K562 (cell line): ENCODE measurements around the gene CTNNB1. TPM values are rescaled to one million over a fixed set of nuclear protein-coding genes. Genes with fewer than 3 reads are reported as not detected.

ENCODE experiments used
- COPS2 ChIP-seq: fragments of 450-650 bp; conservative IDR thresholded peaks from 2 replicates; pipeline ENCODE4 v1.6.1; 2016; ENCODE audit warnings: mild to moderate bottlenecking, moderate library complexity
- KAT7 ChIP-seq: sonication (generic); formaldehyde crosslinking; IDR thresholded peaks from 2 replicates; pipeline ENCODE4 v1.8.0; 2022; ENCODE audit warnings: missing genetic modification reagents, mild to moderate bottlenecking, borderline replicate concordance
- NEUROD1 ChIP-seq: fragments of 150-350 bp; IDR thresholded peaks from 2 replicates; pipeline ENCODE4 v1.6.1; 2014; ENCODE audit warnings: borderline replicate concordance, low read length, low read depth; ENCODE audit not compliant: partially characterized antibody
- NR2C2 ChIP-seq, 2 experiments: fragments of 200-800 bp in 1 of 2; sonication (Bioruptor generic) in 1 of 2; sonication (generic) in 1 of 2; formaldehyde crosslinking in 1 of 2; IDR thresholded peaks; 2 replicates each; pipeline versions ENCODE4 v1.6.1 to v1.8.0; 2016 to 2022; ENCODE audit warnings: mild to moderate bottlenecking in 1 of 2, missing compliant biosample characterization in 1 of 2, missing genetic modification characterization in 1 of 2, missing genetic modification reagents in 1 of 2
- PML ChIP-seq: IDR thresholded peaks from 2 replicates; pipeline ENCODE4 v1.6.1; 2012; ENCODE audit warnings: low read length, inconsistent platforms
- SP2 ChIP-seq: IDR thresholded peaks from 2 replicates; pipeline ENCODE4 v1.6.1; 2011; ENCODE audit warnings: mild to moderate bottlenecking, low read depth, low read length, moderate library complexity; ENCODE audit not compliant: poor library complexity, severe bottlenecking; ENCODE audit errors: extremely low read depth
- ZNF133 ChIP-seq: fragments of 250-450 bp; sonication (Bioruptor Pico); IDR thresholded peaks from 2 replicates; pipeline ENCODE4 v1.4.0; 2020; ENCODE audit warnings: mild to moderate bottlenecking
- ZNF175 ChIP-seq: fragments of 200-800 bp; sonication (Bioruptor generic); IDR thresholded peaks from 2 replicates; pipeline ENCODE4 v1.6.1; 2016; ENCODE audit warnings: low read depth, mild to moderate bottlenecking, missing genetic modification characterization, missing compliant biosample characterization
- ZNF316 ChIP-seq: fragments of 450-650 bp; IDR thresholded peaks from 2 replicates; pipeline ENCODE4 v1.6.1; 2016
- ZNF668 ChIP-seq: fragments of 250-450 bp; sonication (Bioruptor Pico); IDR thresholded peaks from 2 replicates; pipeline ENCODE4 v1.8.0; 2022; ENCODE audit warnings: mild to moderate bottlenecking, inconsistent platforms
- ZNF778 ChIP-seq: fragments of 450-650 bp; formaldehyde crosslinking; IDR thresholded peaks from 2 replicates; pipeline ENCODE4 v1.4.0; 2020; ENCODE audit warnings: mild to moderate bottlenecking, moderate library complexity
- polyA plus RNA-seq, 8 experiments: library from polyadenylated mRNA; depleted of rRNA in 4 of 8; stranded (reverse) in 5 of 8; unstranded in 3 of 8; fragments of >200 nt; fragmentation: Nextera tagmentation in 2 of 8; fragmentation: Illumina TruSeq in 1 of 8; extraction: Ambion mirVana in 2 of 8; extraction: Trizol in 1 of 8; gene quantifications; 2 replicates each; pipeline versions ENCODE4 v1.2.1 to v1.2.3, GENCODE V29; 2011 to 2014; ENCODE audit warnings: inconsistent platforms in 1 of 8, missing spikeins in 1 of 8
- total RNA-seq, 7 experiments: library from RNA; depleted of rRNA in 6 of 7; stranded (reverse); fragments of >200 nt in 6 of 7; fragmentation: Illumina TruSeq in 2 of 7; extraction: Trizol in 2 of 7; gene quantifications; 2 replicates each; pipeline versions ENCODE4 v1.2.1 to v1.2.3, GENCODE V29; 2011 to 2021; ENCODE audit warnings: low replicate concordance in 1 of 7
- TF ChIP-seq, protein P1 (sequence below): fragments of 250-450 bp; sonication (Bioruptor Pico); IDR thresholded peaks from 2 replicates; pipeline ENCODE4 v1.8.0; 2021; ENCODE audit warnings: moderate library complexity, mild to moderate bottlenecking, inconsistent platforms
- TF ChIP-seq, protein P2 (sequence below): sonication (generic); formaldehyde crosslinking; IDR thresholded peaks from 2 replicates; pipeline ENCODE4 v1.8.1; 2023; ENCODE audit warnings: missing genetic modification reagents, mild to moderate bottlenecking, borderline replicate concordance
- TF ChIP-seq, protein P3 (sequence below): fragments of 450-650 bp; IDR thresholded peaks from 2 replicates; pipeline ENCODE4 v1.6.1; 2016; ENCODE audit warnings: low read depth

Gene CTNNB1
- total and polyA plus RNA-seq, 9 of the 15 experiments (the other 6 are each of a cell fraction or from before 2014, with no cell fraction given), result 44.3 to 193 (median 154) TPM

DNA sequence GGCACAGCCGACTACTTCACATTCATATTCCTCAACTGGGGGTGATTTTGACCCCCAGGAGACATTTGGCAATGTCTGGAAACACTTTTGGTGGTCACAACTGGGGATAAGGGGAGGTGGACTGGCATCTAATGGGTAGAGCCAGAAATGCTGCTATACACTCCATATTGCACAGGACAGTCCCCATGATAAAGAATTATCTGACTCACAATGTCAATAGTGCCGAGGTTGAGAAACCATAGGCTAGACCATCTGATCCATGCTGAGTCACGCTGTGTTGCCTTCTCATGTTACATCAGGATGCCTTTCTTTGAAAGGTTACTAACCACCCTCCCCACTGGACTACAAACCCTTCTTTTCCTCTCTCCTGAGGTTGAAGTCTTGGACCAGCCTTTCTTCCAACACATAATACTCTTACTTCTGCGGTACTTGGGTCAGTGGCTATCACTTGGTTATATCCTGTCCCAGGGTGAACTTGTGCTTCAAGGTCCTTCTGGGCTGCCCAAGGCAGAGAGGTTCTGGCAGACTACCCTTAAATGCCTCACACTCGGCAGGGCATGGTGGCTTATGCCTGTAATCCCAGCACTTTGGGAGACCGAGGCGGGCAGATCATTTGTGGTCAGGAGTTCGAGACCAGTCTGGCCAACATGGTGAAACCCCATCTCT is 68.8 kb downstream of the CTNNB1 start (continued):
- TF ChIP-seq, protein P1, sequence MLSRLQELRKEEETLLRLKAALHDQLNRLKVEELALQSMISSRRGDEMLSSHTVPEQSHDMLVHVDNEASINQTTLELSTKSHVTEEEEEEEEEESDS (CRISPR knock-in tag), result no peak
- TF ChIP-seq, protein P2, sequence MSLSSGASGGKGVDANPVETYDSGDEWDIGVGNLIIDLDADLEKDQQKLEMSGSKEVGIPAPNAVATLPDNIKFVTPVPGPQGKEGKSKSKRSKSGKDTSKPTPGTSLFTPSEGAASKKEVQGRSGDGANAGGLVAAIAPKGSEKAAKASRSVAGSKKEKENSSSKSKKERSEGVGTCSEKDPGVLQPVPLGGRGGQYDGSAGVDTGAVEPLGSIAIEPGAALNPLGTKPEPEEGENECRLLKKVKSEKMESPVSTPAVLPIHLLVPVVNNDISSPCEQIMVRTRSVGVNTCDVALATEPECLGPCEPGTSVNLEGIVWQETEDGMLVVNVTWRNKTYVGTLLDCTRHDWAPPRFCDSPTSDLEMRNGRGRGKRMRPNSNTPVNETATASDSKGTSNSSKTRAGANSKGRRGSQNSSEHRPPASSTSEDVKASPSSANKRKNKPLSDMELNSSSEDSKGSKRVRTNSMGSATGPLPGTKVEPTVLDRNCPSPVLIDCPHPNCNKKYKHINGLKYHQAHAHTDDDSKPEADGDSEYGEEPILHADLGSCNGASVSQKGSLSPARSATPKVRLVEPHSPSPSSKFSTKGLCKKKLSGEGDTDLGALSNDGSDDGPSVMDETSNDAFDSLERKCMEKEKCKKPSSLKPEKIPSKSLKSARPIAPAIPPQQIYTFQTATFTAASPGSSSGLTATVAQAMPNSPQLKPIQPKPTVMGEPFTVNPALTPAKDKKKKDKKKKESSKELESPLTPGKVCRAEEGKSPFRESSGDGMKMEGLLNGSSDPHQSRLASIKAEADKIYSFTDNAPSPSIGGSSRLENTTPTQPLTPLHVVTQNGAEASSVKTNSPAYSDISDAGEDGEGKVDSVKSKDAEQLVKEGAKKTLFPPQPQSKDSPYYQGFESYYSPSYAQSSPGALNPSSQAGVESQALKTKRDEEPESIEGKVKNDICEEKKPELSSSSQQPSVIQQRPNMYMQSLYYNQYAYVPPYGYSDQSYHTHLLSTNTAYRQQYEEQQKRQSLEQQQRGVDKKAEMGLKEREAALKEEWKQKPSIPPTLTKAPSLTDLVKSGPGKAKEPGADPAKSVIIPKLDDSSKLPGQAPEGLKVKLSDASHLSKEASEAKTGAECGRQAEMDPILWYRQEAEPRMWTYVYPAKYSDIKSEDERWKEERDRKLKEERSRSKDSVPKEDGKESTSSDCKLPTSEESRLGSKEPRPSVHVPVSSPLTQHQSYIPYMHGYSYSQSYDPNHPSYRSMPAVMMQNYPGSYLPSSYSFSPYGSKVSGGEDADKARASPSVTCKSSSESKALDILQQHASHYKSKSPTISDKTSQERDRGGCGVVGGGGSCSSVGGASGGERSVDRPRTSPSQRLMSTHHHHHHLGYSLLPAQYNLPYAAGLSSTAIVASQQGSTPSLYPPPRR (CRISPR knock-in tag), result no peak
- TF ChIP-seq COPS2 (no peak), SP2 (no peak), ZNF133 (CRISPR knock-in tag) (no peak), ZNF175 (CRISPR knock-in tag) (no peak), NR2C2 (CRISPR knock-in tag; IDR thresholded peaks at IDR 0.05) (no peak), NR2C2 (tag; IDR thresholded peaks at IDR 0.05) (peak; percentile 50; the same call in 1 of the 2 replicates), PML (no peak), NEUROD1 (peak; percentile 69), ZNF668 (no peak), ZNF778 (CRISPR knock-in tag) (no peak), KAT7 (CRISPR knock-in tag) (no peak), ZNF316 (peak; percentile 98)
- TF ChIP-seq, protein P3, sequence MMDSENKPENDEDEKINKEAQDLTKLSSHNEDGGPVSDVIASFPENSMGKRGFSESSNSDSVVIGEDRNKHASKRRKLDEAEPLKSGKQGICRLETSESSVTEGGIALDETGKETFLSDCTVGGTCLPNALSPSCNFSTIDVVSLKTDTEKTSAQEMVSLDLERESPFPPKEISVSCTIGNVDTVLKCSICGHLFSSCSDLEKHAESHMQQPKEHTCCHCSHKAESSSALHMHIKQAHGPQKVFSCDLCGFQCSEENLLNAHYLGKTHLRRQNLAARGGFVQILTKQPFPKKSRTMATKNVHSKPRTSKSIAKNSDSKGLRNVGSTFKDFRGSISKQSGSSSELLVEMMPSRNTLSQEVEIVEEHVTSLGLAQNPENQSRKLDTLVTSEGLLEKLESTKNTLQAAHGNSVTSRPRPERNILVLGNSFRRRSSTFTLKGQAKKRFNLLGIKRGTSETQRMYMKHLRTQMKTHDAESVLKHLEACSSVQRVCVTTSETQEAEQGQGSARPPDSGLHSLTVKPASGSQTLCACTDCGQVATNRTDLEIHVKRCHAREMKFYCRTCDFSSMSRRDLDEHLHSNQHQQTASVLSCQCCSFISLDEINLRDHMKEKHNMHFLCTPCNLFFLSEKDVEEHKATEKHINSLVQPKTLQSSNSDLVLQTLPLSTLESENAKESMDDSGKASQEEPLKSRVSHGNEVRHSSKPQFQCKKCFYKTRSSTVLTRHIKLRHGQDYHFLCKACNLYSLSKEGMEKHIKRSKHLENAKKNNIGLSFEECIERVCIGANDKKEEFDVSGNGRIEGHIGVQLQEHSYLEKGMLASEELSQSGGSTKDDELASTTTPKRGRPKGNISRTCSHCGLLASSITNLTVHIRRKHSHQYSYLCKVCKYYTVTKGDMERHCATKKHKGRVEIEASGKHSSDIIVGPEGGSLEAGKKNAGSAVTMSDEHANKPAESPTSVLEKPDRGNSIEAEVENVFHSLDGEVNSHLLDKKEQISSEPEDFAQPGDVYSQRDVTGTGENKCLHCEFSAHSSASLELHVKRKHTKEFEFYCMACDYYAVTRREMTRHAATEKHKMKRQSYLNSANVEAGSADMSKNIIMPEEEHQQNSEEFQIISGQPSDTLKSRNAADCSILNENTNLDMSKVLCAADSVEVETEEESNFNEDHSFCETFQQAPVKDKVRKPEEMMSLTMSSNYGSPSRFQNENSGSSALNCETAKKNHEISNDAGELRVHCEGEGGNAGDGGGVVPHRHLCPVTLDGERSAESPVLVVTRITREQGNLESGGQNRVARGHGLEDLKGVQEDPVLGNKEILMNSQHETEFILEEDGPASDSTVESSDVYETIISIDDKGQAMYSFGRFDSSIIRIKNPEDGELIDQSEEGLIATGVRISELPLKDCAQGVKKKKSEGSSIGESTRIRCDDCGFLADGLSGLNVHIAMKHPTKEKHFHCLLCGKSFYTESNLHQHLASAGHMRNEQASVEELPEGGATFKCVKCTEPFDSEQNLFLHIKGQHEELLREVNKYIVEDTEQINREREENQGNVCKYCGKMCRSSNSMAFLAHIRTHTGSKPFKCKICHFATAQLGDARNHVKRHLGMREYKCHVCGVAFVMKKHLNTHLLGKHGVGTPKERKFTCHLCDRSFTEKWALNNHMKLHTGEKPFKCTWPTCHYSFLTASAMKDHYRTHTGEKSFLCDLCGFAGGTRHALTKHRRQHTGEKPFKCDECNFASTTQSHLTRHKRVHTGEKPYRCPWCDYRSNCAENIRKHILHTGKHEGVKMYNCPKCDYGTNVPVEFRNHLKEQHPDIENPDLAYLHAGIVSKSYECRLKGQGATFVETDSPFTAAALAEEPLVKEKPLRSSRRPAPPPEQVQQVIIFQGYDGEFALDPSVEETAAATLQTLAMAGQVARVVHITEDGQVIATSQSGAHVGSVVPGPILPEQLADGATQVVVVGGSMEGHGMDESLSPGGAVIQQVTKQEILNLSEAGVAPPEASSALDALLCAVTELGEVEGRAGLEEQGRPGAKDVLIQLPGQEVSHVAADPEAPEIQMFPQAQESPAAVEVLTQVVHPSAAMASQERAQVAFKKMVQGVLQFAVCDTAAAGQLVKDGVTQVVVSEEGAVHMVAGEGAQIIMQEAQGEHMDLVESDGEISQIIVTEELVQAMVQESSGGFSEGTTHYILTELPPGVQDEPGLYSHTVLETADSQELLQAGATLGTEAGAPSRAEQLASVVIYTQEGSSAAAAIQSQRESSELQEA, result no peak
